NCI-H446 (cell line): Measurements from ENCODE around the gene PIP5KL1.

Experiments used
- DNase-seq, 2 experiments: peaks; one replicate each; lab custom pipeline; 2025; lab: John Stamatoyannopoulos, UW

The PIP5KL1 gene

DNA sequence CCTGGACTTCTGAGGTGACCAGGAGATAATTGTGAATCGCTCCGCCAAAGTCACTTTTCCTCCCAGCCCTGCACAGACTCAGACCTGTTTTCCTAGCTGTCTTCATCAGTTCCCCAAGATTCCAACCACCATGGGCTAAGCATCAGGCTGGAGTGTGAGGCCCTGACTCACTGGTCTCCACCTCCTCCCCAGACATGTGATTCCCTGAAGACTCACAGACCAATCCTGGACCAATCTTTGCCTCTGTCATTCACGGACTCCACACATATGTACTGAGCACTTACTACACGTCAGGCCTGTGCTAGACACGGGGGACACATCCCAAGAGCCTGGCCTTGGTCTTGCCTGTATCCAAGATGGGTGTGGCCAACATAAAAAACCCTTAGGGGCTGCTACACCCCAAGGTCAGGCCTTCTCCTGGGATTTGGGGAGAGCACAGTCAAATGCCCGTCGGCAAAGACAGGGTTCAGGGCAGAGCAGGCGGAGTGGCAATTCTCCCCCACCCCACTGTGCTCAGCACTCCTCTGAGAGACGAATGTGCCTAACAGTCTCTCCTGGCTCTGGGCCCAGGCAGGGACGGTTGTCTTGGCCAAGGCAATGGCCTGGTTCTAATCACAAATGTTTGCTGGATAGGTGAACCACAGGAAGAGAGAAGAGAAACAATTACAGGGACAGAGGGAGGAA, 38.3 kb upstream of the PIP5KL1 start:
- DNase-seq = peak in 1 of 2 experiments; percentile 40

- no peak for DNase-seq
Measured at GRCh38 chr9:127968042-127968441, 37.5 kb upstream of the PIP5KL1 start.

DNA sequence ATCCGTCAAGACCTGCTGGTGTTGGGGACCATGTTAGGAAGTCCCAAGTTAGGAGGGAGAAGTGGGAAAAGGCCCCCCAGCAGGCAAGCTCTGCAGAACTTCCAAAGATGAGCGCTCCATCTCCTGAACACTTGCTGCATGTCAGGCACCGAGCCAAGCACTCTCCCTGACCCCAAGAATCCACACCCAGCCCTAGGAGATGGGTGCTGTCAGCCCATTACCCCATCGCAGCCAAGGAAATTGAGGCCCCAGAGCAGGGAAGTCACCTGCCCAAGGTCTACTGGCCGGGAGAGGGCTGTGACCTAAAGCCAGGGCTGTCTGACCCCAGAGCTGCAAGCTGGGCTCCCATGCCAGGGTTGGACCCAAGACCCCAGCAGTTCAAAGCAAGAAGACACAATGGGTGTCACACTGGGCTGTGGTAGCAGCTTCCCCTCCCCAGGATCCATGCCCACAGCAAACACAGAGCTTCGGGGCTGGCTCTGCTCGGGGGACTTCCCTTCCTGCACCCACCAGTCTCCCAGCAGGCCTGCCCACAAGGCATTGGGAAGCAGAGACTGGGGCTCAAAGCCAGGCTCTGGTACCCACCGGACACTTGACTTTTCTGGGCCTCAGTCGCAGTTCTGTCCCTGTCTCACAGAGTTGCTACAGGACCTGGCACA, 36.7 kb upstream of the PIP5KL1 start:
- no peak for DNase-seq

DNA sequence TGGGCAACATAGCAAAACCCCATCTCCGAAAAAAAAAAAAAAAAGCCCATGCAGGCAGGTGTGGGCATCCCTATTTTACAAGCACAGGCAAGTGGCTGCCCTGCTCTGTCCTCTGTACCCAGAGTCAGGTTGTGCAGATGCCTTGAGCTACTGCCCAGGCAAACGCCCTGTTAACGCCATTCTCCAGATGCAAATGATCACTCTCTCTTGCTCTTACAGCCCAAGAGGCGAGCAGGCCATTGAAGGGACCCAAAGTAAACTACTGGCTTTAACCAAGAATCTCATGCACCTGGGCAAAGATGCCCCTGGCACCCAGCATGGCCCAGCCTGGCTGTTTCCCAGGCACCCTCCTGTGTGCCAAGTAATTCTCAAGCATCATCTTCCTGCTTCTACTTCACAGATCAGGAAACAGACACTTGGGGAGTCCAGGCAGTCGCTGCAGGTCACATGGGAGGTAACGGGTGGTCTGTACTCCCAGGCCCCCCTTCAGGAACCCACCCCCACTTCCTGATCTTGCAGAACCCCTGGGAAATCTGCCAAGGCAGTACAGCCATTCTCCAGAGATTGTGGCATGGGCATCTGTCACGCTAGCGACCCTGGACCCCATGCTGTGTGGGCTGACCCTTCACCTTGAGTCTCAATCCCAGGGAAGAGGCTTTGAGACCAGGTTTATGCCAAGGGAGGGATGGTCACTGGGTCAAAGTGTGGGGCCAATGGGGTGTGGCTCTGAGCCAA, 36.0 kb upstream of the PIP5KL1 start:
- DNase-seq = no peak

DNA sequence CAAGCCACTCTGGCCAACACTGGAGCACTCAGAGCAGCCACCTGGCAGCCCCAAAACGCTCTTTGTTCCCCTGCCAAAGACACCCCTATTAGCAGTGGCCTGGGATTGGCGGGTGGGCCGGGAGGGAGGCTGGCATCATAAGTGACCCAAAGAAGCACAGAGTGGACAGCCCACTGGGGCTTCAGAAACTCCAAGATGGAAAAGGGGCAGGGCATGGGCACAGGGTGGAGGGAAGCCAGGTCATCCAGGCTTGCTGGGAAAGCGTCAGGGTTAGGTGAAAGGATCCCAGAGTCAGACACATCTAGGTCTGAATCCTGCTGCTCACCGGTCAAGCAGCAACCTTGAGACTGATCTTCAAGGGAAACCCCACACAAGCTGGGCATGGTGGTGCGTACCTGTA, 35.4 kb upstream of the PIP5KL1 start:
- DNase-seq = no peak

DNA sequence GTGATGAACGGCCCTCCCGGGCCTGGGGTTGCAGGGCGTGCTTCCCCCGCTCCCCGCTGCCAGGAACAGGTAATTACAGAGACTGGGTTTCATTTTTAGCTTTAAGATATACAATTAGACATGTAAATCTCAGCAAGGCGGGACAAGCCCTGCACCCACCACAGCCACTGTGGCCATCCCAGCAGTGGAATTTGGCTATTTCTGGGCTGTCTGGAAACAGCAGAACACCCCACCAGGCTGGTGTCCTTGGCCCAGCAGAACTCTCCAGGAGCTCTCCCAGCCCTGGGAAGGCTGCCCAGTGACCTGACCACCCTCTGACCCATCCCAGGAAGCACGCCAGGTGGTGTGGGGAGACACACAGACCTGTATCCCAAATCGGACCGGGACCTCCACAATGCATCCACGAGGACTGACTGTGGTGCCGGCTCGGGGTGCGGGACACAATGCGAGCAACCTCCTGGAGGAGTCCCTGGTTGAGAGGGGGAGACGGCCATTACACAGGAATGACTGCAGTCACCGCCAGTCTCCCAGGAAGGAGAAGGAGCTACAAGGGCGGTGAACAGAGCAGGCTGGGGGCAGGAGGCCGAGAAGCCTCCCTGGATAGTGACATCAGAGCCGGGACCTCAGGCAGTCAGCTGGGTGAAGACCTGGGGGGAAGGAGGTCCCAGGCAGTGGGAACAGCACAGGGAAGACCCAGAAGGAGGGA, 32.9 kb upstream of the PIP5KL1 start:
- no peak for DNase-seq

DNA sequence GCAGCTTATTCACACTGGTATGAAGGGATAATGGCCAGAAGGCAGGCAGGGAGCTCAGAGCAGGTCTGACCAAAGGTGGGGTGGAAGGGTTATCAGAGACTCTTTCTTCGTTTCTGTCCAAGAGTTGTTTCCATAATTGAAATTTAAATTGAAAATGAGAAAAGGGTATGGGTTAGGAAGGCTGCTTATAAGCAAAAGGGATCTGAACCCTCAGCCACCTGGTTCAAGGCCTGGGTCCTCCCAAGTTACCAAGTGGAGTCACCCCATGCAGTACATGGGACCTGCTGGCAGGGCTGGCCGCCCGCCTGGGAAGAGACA, 32.4 kb upstream of the PIP5KL1 start:
- no peak for DNase-seq

- no peak for DNase-seq
Measured at GRCh38 chr9:127962278-127962677, 31.7 kb upstream of the PIP5KL1 start.

GRCh38 chr9:127961613-127962155, 31.1 kb upstream of the PIP5KL1 start:
- DNase-seq = no peak

DNA sequence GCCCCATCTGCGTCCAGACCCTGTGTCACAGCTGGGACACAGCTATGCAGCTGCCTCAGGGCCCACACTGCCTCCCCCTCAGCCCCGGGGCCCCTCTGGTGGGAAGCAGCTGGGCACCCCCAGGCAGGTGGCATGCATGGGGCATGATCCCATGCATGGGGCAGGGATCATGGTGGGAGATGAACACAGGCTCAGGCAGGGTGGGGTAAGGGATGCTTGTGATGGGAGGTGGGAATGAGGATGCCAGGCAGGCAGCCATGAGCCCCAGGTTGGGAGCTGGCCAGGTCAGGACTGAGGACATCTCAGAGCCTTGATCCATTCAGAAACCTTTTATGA, 30.5 kb upstream of the PIP5KL1 start:
- DNase-seq = no peak

DNA sequence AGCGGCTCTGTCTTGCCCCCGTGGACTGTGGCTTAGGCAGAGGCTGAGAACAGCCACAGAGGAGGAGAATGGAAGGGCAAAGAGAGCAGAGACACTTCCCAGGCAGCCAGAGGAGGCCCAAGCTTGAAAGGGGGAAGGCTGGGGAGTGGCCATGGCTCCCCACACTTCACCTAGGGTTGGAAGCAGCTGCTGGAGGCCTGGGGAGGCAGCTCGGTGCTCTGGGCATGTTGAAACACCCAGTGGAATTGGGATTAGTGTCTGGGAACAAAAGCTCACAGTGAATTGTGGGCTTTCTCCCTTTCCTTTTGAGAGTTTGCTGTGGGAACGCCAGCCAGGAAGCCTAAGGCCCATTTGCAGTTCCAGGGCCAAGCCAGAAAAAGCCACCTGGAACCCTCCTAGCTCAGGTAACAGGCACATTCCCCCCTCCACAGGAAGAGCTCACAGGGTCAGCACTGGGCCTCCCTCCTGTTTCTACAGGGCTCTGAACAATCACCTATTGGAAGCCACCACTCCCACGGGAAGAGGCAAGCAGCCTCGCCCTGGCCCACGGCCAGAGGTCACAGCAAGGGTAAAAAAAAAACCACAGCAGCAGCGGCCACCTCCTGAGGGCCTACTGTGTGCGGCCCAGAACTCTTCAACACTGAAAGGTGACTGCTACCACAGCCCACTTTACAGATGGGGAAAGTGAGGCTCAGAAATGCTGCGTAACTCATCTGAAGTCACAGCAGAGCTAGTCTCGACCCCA, 30.0 kb upstream of the PIP5KL1 start:
- DNase-seq = no peak

- no peak for DNase-seq
Measured at GRCh38 chr9:127959841-127960409, 29.3 kb upstream of the PIP5KL1 start.

- no peak for DNase-seq
Measured at GRCh38 chr9:127959398-127959797, 28.8 kb upstream of the PIP5KL1 start.

DNA sequence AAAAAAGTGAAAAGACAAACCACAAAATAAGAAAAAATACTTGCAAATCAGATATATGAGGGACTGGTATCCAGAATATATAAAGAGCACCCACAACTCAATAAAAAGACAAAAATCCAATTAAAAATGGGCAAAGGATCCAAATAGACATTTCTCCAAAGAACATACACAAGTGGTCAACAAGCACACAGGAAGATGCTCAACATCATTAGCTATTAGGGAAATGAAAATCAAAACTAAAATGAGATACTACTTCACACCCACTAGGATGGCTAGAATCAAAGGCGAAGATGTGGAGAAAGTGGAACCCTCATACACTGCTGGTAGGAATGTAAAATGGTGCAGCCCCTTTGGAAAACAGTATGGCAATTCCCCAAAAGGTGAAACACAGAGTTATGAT, 28.2 kb upstream of the PIP5KL1 start:
- no peak for DNase-seq

GRCh38 chr9:127955294-127956015, 24.9 kb upstream of the PIP5KL1 start:
- DNase-seq = peak in 1 of 2 experiments; percentile 30

DNA sequence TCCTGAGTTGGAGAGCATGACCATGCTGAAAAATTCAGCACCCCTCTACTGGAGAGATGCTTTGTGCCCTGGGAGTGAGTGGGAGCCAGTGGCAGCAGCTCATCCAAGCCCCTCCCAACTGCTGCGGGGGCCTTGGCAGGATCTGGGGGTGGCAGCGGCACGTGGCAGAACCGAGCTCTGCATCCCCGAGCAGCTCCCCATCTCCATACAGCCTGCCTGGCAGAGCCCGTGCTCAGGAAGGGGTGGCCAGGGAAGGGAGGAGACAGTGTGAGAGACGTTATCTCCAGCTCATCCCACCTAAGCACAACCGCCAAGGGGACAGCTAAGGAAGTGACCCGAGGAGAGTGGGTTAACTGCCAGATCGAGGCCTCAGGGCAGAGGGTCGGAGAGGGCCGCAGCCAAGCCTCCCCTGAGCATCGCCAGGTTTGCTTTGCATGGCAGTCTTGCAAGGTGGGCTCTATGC, 24.3 kb upstream of the PIP5KL1 start:
- no peak for DNase-seq

- DNase-seq = no peak
Measured at GRCh38 chr9:127953768-127954505, 23.4 kb upstream of the PIP5KL1 start.

GRCh38 chr9:127953154-127953553, 22.6 kb upstream of the PIP5KL1 start:
- DNase-seq = no peak

- DNase-seq = no peak
Measured at GRCh38 chr9:127950513-127951289, 20.1 kb upstream of the PIP5KL1 start.
